Left ventricle myocardium inferior (tissue), 1 donor: ENCODE measurements around the gene CNGA2. TPM values are rescaled to one million over a fixed set of nuclear protein-coding genes. Genes with fewer than 3 reads are reported as not detected.

ENCODE experiments used
- DNase-seq: peaks from one replicate; pipeline ENCODE4 v3.0.0-alpha.2; 2020
- H3K27ac ChIP-seq: fragments of 200-600 bp; replicated peaks from 2 replicates; pipeline ENCODE4 v1.8.0; 2021
- H3K27me3 ChIP-seq: fragments of 200-600 bp; 2 replicates; pipeline ENCODE4 v1.8.0; 2021; ENCODE audit warnings: low read depth
- H3K36me3 ChIP-seq: fragments of 200-600 bp; 2 replicates; pipeline ENCODE4 v1.8.0; 2021
- H3K4me1 ChIP-seq: fragments of 200-600 bp; 2 replicates; pipeline ENCODE4 v1.8.0; 2021
- H3K4me3 ChIP-seq: fragments of 200-600 bp; 2 replicates; pipeline ENCODE4 v1.8.0; 2021; ENCODE audit warnings: mild to moderate bottlenecking, moderate library complexity
- H3K9me3 ChIP-seq: fragments of 200-600 bp; replicated peaks from 2 replicates; pipeline ENCODE4 v1.8.0; 2021
- CTCF ChIP-seq: fragments of 200-600 bp; IDR thresholded peaks from 2 replicates; pipeline ENCODE4 v1.8.0; 2021; ENCODE audit warnings: antibody characterized with exemption, mild to moderate bottlenecking, borderline replicate concordance
- intact Hi-C: fragments of 100-400 bp; cut with micrococcal nuclease; formaldehyde crosslinking; loops from one replicate; pipeline ENCODE4 v1.11.0; 2022
- total RNA-seq: library from RNA; stranded (reverse); fragmentation: NEBNext Ultra II Directional; extraction: Animal tissue kit (Norgen Biotek cat#: 25700); gene quantifications from one replicate; pipeline ENCODE4 v1.2.1, GENCODE V29; 2021
- donor health status: DM: no; HTN: yes; CAD: no; lungs with severe emphysema.

Gene CNGA2
- total RNA-seq, 1 donor from 2014 or later = not detected

- Histone ChIP-seq H3K4me1 (peaks cover 22% of the 10 kb centered on the region), H3K4me3 (no peak overlapping the region), H3K27me3 (no peaks in the 10 kb centered on the region), H3K9me3 (no peaks in the 10 kb centered on the region), H3K27ac (peak overlapping the region; percentile 50), H3K36me3 (no peaks in the 10 kb centered on the region)
- DNase-seq = peak; percentile 24
- peak; percentile 55 for TF ChIP-seq CTCF
- intact Hi-C loops = no loop called here
Measured at GRCh38 chrX:151722241-151722846, 12.2 kb upstream of the CNGA2 start.

- Histone ChIP-seq H3K4me3 (no peak overlapping the region), H3K27me3 (no peaks in the 10 kb centered on the region), H3K36me3 (no peaks in the 10 kb centered on the region), H3K4me1 (peaks cover 22% of the 10 kb centered on the region), H3K9me3 (no peaks in the 10 kb centered on the region), H3K27ac (peak overlapping the region; percentile 54)
- DNase-seq = no peak
- TF ChIP-seq CTCF = no peak
- intact Hi-C loops = no loop called here
Measured at GRCh38 chrX:151723156-151723760, 11.3 kb upstream of the CNGA2 start.

- no peaks in the 10 kb centered on the region for H3K9me3 ChIP-seq
- H3K27ac ChIP-seq = peak overlapping the region; percentile 54
- no peak overlapping the region for H3K4me3 ChIP-seq
- intact Hi-C loops = no loop called here
- H3K36me3 ChIP-seq = no peaks in the 10 kb centered on the region
- DNase-seq = no peak
- H3K4me1 ChIP-seq = peaks cover 22% of the 10 kb centered on the region
- no peaks in the 10 kb centered on the region for H3K27me3 ChIP-seq
- TF ChIP-seq CTCF = no peak
Measured at GRCh38 chrX:151724563-151725337, 9.8 kb upstream of the CNGA2 start.

GRCh38 chrX:151725338-151725614 lies 9.3 kb upstream of the CNGA2 start:
- Histone ChIP-seq H3K4me3 (no peak overlapping the region), H3K36me3 (no peaks in the 10 kb centered on the region), H3K9me3 (no peaks in the 10 kb centered on the region), H3K27ac (peak overlapping the region; percentile 54), H3K27me3 (no peaks in the 10 kb centered on the region), H3K4me1 (peaks cover 22% of the 10 kb centered on the region)
- TF ChIP-seq CTCF = no peak
- intact Hi-C loops = no loop called here
- DNase-seq = no peak

- no peaks in the 10 kb centered on the region for H3K36me3 ChIP-seq
- H3K9me3 ChIP-seq = no peaks in the 10 kb centered on the region
- H3K27ac ChIP-seq = no peak overlapping the region
- H3K4me1 ChIP-seq = peaks cover 22% of the 10 kb centered on the region
- H3K27me3 ChIP-seq = no peaks in the 10 kb centered on the region
- no peak overlapping the region for H3K4me3 ChIP-seq
- no peak for TF ChIP-seq CTCF
- DNase-seq = no peak
- intact Hi-C loops = no loop called here
Measured at GRCh38 chrX:151726751-151727150, 7.8 kb upstream of the CNGA2 start.
